VCaP (cell line): ENCODE results near the gene TNP2.

Experiments
- H3K27ac ChIP-seq: fragments of 450-650 bp; 2 replicates; pipeline ENCODE4 v1.5.1; 2017
- CTCF ChIP-seq: fragments of 450-650 bp; conservative IDR thresholded peaks from 2 replicates; pipeline ENCODE4 v1.5.1; 2017; ENCODE audit warnings: mild to moderate bottlenecking, moderate library complexity

TNP2 gene

DNA sequence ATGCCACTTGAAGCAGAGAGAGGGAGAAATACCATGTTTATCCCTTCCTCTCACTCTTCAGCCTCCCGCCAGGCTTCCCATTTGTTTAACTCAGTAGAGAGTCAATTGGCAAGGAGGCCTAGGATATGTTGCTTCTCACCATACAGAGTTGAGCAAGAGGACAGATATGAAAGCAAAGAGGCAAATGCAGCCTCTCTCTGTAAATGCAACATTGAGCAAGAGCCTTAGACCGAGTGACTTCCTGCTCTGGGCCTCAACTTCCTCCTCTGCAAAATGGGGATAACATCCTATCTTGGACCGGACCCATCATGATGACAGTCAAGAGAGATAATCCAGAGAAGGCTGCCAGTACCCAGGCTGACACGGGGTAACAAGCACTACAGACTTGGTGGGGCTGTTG lies 49.9 kb downstream of the TNP2 start:
- no peak overlapping the region for H3K27ac ChIP-seq
- TF ChIP-seq CTCF, result no peak

GRCh38 chr16:11218604-11218962 lies 50.5 kb downstream of the TNP2 start:
- no peak overlapping the region for H3K27ac ChIP-seq
- TF ChIP-seq CTCF, result no peak
